BLaER1 treated with 17β-estradiol and CSF1 and Interleukin-3, amounts not matched to agents 10 nM and 100 nM (cell line): Measurements from ENCODE around the gene NTN4.

Experiments
- H3K27ac ChIP-seq, 11 experiments: shearing (Covaris generic); formaldehyde crosslinking; 2 replicates each; pipeline ENCODE4 v1.8.1; 2022
- H3K27me3 ChIP-seq, 11 experiments: shearing (Covaris generic); formaldehyde crosslinking; 2 replicates each; pipeline ENCODE4 v1.8.1; 2022
- H3K36me3 ChIP-seq, 11 experiments: shearing (Covaris generic); formaldehyde crosslinking; 2 replicates each; pipeline ENCODE4 v1.8.1; 2022
- H3K4me1 ChIP-seq, 10 experiments: shearing (Covaris generic); formaldehyde crosslinking; 2 replicates each; pipeline ENCODE4 v1.8.1; 2022
- H3K4me2 ChIP-seq, 11 experiments: shearing (Covaris generic); formaldehyde crosslinking; 2 replicates each; pipeline ENCODE4 v1.8.1; 2022
- H3K4me3 ChIP-seq, 10 experiments: shearing (Covaris generic); formaldehyde crosslinking; 2 replicates each; pipeline ENCODE4 v1.8.1; 2022
- H3K9ac ChIP-seq, 11 experiments: shearing (Covaris generic); formaldehyde crosslinking; 2 replicates each; pipeline ENCODE4 v1.8.1; 2022
- H3K9me3 ChIP-seq, 11 experiments: shearing (Covaris generic); formaldehyde crosslinking; replicated peaks in 1 of 11; 2 replicates each; pipeline ENCODE4 v1.8.1; 2022
- H4K20me1 ChIP-seq, 11 experiments: shearing (Covaris generic); formaldehyde crosslinking; 2 replicates each; pipeline ENCODE4 v1.8.1; 2022
- Cebpa-rat ChIP-seq, 11 experiments: shearing (Covaris generic); IDR thresholded peaks; 2 replicates each; pipeline ENCODE4 v1.8.1; 2022

The NTN4 gene

GRCh38 chr12:95705143-95705542 is 85.4 kb downstream of the NTN4 start:
- no peak overlapping the region for H3K27ac ChIP-seq
- H3K9ac ChIP-seq = no peak overlapping the region
- TF ChIP-seq Cebpa-rat (IDR thresholded peaks at IDR 0.05) = no peak
- no peaks in the 10 kb centered on the region for H4K20me1 ChIP-seq
- no peak overlapping the region for H3K4me3 ChIP-seq
- no peaks in the 10 kb centered on the region for H3K4me1 ChIP-seq
- no peaks in the 10 kb centered on the region for H3K27me3 ChIP-seq
- no peaks in the 10 kb centered on the region for H3K36me3 ChIP-seq
- H3K9me3 ChIP-seq = no peaks in the 10 kb centered on the region
- H3K4me2 ChIP-seq = no peak overlapping the region

- H3K4me1 ChIP-seq = no peaks in the 10 kb centered on the region
- H3K36me3 ChIP-seq = no peaks in the 10 kb centered on the region
- H3K27ac ChIP-seq = no peak overlapping the region
- H3K9ac ChIP-seq = no peak overlapping the region
- no peaks in the 10 kb centered on the region for H3K9me3 ChIP-seq
- no peaks in the 10 kb centered on the region for H3K27me3 ChIP-seq
- H3K4me2 ChIP-seq = no peak overlapping the region
- no peak overlapping the region for H3K4me3 ChIP-seq
- no peaks in the 10 kb centered on the region for H4K20me1 ChIP-seq
- TF ChIP-seq Cebpa-rat (IDR thresholded peaks at IDR 0.05) = no peak
These were observed 86.6 kb downstream of the NTN4 start for GRCh38 chr12:95703986-95704385.

DNA sequence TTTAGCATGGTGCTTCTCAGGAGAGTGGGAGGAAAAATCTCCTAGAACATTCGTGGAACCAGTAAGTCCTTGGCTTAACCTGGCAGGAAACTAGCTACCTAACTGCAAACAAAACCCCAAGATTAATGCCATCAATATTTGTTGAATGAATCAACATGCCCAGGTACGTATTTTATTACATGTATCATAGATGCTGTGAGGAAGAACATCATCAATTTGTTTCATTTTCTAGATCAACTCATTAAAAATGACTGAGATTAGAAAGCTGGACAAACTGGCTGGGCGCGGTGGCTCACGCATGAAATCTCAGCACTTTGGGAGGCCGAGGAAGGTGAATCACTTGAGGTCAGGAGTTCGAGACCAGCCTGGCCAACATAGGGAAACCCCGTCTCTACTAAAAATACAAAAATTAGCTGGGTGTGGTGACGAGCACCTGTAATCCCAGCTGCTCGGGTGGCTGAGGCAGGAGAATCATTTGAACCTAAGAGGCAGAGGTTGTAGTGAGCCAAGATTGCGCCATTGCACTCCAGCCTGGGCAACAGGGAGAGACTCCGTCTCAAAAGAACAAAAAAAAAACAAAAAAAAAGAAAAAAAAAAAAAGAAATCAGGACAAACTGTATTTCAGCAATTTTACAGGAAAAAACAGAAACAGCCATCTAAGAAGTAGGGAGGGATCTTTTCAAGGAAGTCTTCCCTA is 88.7 kb downstream of the NTN4 start:
- Histone ChIP-seq H4K20me1 (no peaks in the 10 kb centered on the region), H3K27me3 (no peaks in the 10 kb centered on the region), H3K4me1 (no peaks in the 10 kb centered on the region), H3K9ac (no peak overlapping the region), H3K4me2 (no peak overlapping the region), H3K9me3 (no peaks in the 10 kb centered on the region), H3K27ac (no peak overlapping the region), H3K4me3 (no peak overlapping the region), H3K36me3 (no peaks in the 10 kb centered on the region)
- 0 out of 22 replicates have a peak, but pooled peaks of 1 of the 11 experiments have one; percentile 11 for TF ChIP-seq Cebpa-rat (IDR thresholded peaks at IDR 0.05)

DNA sequence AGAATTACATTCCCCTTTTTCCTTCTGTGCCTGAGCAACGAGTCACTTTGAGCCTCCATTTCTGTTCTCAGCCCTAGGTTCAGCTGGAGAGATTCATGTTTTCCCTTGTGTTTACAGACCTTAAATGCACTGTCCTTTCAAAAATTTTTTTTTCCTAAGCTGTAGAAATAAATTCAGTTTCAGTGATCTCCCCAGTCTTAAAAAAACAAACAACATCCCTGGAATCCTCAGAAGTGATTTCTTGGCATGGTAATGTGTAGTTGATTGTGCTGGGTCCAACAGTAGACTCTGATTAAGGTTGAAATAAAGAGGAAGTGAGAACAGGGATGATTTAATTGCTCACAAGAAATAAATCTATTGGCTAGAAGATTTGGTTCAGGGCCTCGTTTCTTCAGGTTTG is 89.3 kb downstream of the NTN4 start:
- no peak overlapping the region for H3K9ac ChIP-seq
- H3K4me2 ChIP-seq = no peak overlapping the region
- H3K27ac ChIP-seq = no peak overlapping the region
- no peaks in the 10 kb centered on the region for H3K4me1 ChIP-seq
- no peak overlapping the region for H3K4me3 ChIP-seq
- no peak for TF ChIP-seq Cebpa-rat (IDR thresholded peaks at IDR 0.05)
- no peaks in the 10 kb centered on the region for H3K36me3 ChIP-seq
- no peaks in the 10 kb centered on the region for H3K9me3 ChIP-seq
- no peaks in the 10 kb centered on the region for H4K20me1 ChIP-seq
- no peaks in the 10 kb centered on the region for H3K27me3 ChIP-seq

GRCh38 chr12:95700316-95700785 is 90.2 kb downstream of the NTN4 start:
- Histone ChIP-seq H3K27me3 (no peaks in the 10 kb centered on the region), H3K4me1 (no peaks in the 10 kb centered on the region), H3K9ac (no peak overlapping the region), H3K27ac (no peak overlapping the region), H3K36me3 (no peaks in the 10 kb centered on the region), H4K20me1 (no peaks in the 10 kb centered on the region), H3K4me2 (no peak overlapping the region), H3K9me3 (no peaks in the 10 kb centered on the region), H3K4me3 (no peak overlapping the region)
- TF ChIP-seq Cebpa-rat (IDR thresholded peaks at IDR 0.05) = no peak

DNA sequence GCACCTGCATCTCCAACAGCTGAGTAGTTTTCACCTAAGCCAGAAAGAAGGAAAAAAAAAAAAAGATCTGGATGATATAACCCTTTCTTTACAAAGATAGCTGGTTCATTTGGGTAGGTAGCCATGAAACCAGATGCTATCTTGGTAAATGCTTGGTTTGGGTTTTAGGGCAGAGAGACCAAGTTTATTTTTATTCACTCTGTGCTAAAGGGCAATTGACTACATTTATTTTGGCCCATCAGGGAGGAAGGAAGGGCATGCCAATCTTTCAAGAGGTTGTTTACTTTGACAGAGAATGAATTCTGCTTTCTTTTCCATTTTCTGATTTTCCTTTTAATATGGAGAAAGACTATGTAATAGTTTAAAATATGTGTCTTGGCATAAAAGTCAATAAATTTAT is 91.0 kb downstream of the NTN4 start:
- Histone ChIP-seq H3K4me2 (no peak overlapping the region), H3K4me3 (no peak overlapping the region), H3K36me3 (no peaks in the 10 kb centered on the region), H3K27me3 (no peaks in the 10 kb centered on the region), H3K9ac (no peak overlapping the region), H4K20me1 (no peaks in the 10 kb centered on the region), H3K9me3 (no peaks in the 10 kb centered on the region), H3K4me1 (no peaks in the 10 kb centered on the region), H3K27ac (no peak overlapping the region)
- no peak for TF ChIP-seq Cebpa-rat (IDR thresholded peaks at IDR 0.05)

DNA sequence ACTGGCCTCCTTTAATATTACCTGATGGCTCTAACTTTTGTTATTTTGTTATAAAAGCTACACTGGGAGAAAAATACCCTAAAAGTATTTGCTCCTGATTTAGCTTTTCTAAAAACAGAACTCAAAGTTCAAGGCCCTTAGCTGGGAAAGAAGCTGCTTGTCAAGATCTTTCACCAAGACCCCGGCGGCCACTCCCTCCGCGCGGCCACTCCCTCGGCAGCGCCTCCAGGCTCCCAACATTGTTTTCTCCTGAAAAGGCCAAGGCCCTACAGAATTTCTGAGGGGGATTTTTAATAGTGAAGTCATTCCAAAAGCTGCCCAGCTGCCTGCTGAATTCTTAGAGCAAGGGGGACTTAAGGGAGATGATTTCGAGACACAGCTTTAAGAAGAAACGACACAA is 96.4 kb downstream of the NTN4 start:
- no peak overlapping the region for H3K4me3 ChIP-seq
- TF ChIP-seq Cebpa-rat (IDR thresholded peaks at IDR 0.05) = no peak
- no peak overlapping the region for H3K27ac ChIP-seq
- no peak overlapping the region for H3K9ac ChIP-seq
- no peaks in the 10 kb centered on the region for H3K36me3 ChIP-seq
- H3K4me1 ChIP-seq = no peaks in the 10 kb centered on the region
- H3K27me3 ChIP-seq = no peaks in the 10 kb centered on the region
- H3K9me3 ChIP-seq = peaks cover 0 to 11% (median 0%) of the 10 kb centered on the region in 11 experiments; a peak in 1 of 22 replicates
- H3K4me2 ChIP-seq = no peak overlapping the region
- no peaks in the 10 kb centered on the region for H4K20me1 ChIP-seq

DNA sequence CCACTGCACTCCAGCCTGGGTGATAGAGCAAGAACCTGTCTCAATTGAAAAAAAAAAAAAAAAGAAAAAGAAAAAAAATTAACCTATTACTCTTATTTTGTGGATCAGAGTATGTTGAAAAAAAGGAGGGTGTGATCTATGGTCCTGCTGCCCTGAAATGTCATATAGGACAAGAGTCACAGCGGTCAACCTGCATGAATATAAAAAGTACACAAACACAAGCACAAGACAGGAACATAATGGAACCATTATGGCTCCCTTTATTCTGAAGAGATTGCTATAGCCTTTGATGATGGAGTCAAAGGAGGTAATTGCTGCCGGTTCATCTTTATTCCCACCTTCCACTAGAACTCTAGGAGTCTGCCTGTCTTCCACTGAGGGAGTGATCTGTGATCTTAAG is 96.9 kb downstream of the NTN4 start:
- H3K27me3 ChIP-seq = no peaks in the 10 kb centered on the region
- H4K20me1 ChIP-seq = no peaks in the 10 kb centered on the region
- no peak overlapping the region for H3K27ac ChIP-seq
- H3K36me3 ChIP-seq = no peaks in the 10 kb centered on the region
- no peak overlapping the region for H3K4me3 ChIP-seq
- H3K4me1 ChIP-seq = no peaks in the 10 kb centered on the region
- H3K9me3 ChIP-seq = peaks cover 0 to 11% (median 0%) of the 10 kb centered on the region in 11 experiments; a peak in 1 of 22 replicates
- TF ChIP-seq Cebpa-rat (IDR thresholded peaks at IDR 0.05) = no peak
- H3K9ac ChIP-seq = no peak overlapping the region
- H3K4me2 ChIP-seq = no peak overlapping the region

DNA sequence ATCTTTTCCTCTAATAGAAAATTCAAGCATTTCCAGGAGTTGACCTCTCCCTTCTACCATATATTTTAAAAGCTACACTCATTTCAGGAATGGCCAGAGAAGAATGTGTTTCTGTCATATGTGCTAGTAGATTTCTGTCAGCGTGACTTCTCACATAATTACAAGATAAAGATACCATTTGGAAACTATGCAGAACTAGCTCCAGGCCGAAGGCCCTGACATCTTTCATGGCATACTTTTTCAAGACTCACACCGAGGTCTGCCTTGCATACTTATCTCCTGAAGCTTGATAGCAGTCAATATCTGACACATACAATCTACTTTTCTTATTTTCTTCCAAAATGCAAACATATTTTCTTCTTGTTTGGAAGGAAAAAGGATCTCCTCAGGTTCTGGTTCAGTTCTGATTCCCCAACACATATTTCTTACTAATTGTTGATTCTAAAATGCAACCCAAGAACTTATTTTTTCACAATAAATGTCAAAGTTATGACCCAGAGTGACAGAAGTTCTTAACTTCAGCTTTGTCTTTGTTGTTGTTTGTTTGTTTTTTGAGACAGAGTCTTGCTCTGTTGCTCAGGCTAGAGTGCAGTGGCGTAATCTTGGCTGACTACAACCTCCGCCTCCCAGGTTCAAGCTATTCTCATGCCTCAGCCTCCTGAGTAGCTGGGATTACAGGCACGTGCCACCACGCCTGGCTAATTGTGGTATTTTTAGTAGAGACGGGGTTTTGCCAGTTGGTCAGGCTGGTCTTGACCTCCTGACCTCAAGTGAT is 99.5 kb downstream of the NTN4 start:
- H3K36me3 ChIP-seq = no peaks in the 10 kb centered on the region
- no peak overlapping the region for H3K27ac ChIP-seq
- H3K4me2 ChIP-seq = no peak overlapping the region
- H3K9me3 ChIP-seq = peaks cover 0 to 11% (median 0%) of the 10 kb centered on the region in 11 experiments; a peak in 1 of 22 replicates
- H3K9ac ChIP-seq = no peak overlapping the region
- no peak overlapping the region for H3K4me3 ChIP-seq
- H4K20me1 ChIP-seq = no peaks in the 10 kb centered on the region
- no peaks in the 10 kb centered on the region for H3K4me1 ChIP-seq
- TF ChIP-seq Cebpa-rat (IDR thresholded peaks at IDR 0.05) = no peak
- no peaks in the 10 kb centered on the region for H3K27me3 ChIP-seq

DNA sequence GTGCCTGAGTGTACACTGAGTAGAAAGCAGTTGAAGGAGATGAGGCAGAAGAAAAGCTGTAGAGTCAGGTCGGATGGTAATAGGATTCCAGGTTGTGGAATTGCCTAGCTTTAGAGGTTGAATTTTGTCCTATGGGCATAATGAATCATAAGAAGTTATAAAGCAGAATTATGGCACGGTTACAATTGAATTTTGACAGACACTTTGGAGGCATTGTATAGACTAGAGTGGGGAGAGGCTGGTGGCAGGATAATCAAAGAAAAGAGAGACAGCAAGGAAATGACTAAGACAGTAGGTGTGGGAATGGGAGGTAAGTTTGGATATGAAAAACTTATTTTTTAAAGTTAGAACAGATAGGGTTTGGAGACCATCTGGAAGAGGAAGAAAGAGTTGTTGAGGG is 102.6 kb downstream of the NTN4 start:
- Histone ChIP-seq H3K4me3 (no peak overlapping the region), H3K4me1 (no peaks in the 10 kb centered on the region), H3K27ac (no peak overlapping the region), H3K27me3 (no peaks in the 10 kb centered on the region), H4K20me1 (no peaks in the 10 kb centered on the region; a peak in 1 of 22 replicates), H3K4me2 (no peak overlapping the region), H3K9me3 (peaks cover 0 to 11% (median 0%) of the 10 kb centered on the region in 11 experiments; a peak in 1 of 22 replicates), H3K9ac (no peak overlapping the region), H3K36me3 (no peaks in the 10 kb centered on the region)
- TF ChIP-seq Cebpa-rat (IDR thresholded peaks at IDR 0.05) = no peak
